GM18507 (cell line): Measurements from ENCODE around the gene ARHGAP9.

Source experiments
- DNase-seq: peaks from one replicate; pipeline ENCODE4 v3.0.0; 2011; ENCODE audit warnings: low read depth; ENCODE audit not compliant: insufficient read length; ENCODE audit errors: extremely low spot score
- FAIRE-seq: peaks from 2 replicates; lab custom pipeline; 2011; peaks lifted over from hg19 to GRCh38; lab: Jason Lieb, UNC

ARHGAP9 gene

GRCh38 chr12:57479376-57480115 is at the start of gene ARHGAP9:
TSS of gene ARHGAP9 (minus strand) at chr12:57479866. CDS start at chr12:57479406, 460 bp downstream.
- no peak for DNase-seq
- peak; percentile 91 for FAIRE-seq

- DNase-seq: no peak
- no peak for FAIRE-seq
Observed at GRCh38 chr12:57528831-57529555, 49.3 kb upstream of the ARHGAP9 start.

GRCh38 chr12:57528176-57528575 is 48.5 kb upstream of the ARHGAP9 start:
- FAIRE-seq (no peak), DNase-seq (no peak)

GRCh38 chr12:57527184-57527583 is 47.5 kb upstream of the ARHGAP9 start:
- DNase-seq (no peak), FAIRE-seq (no peak)

- no peak for DNase-seq
- FAIRE-seq: no peak
Observed at GRCh38 chr12:57526477-57527126, 46.9 kb upstream of the ARHGAP9 start.

- DNase-seq: no peak
Observed at GRCh38 chr12:57525615-57526383, 46.1 kb upstream of the ARHGAP9 start.

GRCh38 chr12:57524814-57525614 is 45.3 kb upstream of the ARHGAP9 start:
- no peak for FAIRE-seq
- no peak for DNase-seq

More at GRCh38 chr12:57525615-57526383, 46.1 kb upstream of the ARHGAP9 start:
- FAIRE-seq: no peak

- DNase-seq (no peak), FAIRE-seq (peak; percentile 12)
Observed at GRCh38 chr12:57523706-57524614, 44.3 kb upstream of the ARHGAP9 start.

- FAIRE-seq (peak; percentile 61), DNase-seq (no peak)
Observed at GRCh38 chr12:57522887-57523705, 43.4 kb upstream of the ARHGAP9 start.

- FAIRE-seq: peak; percentile 89
Observed at GRCh38 chr12:57522011-57522886, 42.6 kb upstream of the ARHGAP9 start, which contains the start of gene MBD6. TSS of gene MBD6 (plus strand) at chr12:57522824. CDS start at chr12:57524304, 1,480 bp downstream.

GRCh38 chr12:57521525-57522010 is 41.9 kb upstream of the ARHGAP9 start:
- DNase-seq (no peak), FAIRE-seq (no peak)

More at GRCh38 chr12:57522011-57522886, 42.6 kb upstream of the ARHGAP9 start, which contains the start of gene MBD6:
- DNase-seq: peak; percentile 93

GRCh38 chr12:57520053-57520818 is 40.6 kb upstream of the ARHGAP9 start, which contains the start of gene DDIT3:
TSS of gene DDIT3 (minus strand) at chr12:57520514. CDS start at chr12:57517406, 3,108 bp downstream.
- DNase-seq (peak; percentile 86), FAIRE-seq (peak; percentile 94)

- FAIRE-seq (no peak), DNase-seq (no peak)
Observed at GRCh38 chr12:57519796-57520052, 40.1 kb upstream of the ARHGAP9 start.

- FAIRE-seq (no peak), DNase-seq (no peak)
Observed at GRCh38 chr12:57518920-57519795, 39.5 kb upstream of the ARHGAP9 start.
